NCI-H1092 (cell line): ENCODE measurements around the gene WNT16.
"Not testable (repeated sequence)": the region's sequence is repeated elsewhere in the genome, so short reads cannot be mapped to it uniquely, and the experiment has no call there.

Experiments used
- DNase-seq: peaks from one replicate; lab custom pipeline; 2025; lab: John Stamatoyannopoulos, UW

The WNT16 gene

DNA sequence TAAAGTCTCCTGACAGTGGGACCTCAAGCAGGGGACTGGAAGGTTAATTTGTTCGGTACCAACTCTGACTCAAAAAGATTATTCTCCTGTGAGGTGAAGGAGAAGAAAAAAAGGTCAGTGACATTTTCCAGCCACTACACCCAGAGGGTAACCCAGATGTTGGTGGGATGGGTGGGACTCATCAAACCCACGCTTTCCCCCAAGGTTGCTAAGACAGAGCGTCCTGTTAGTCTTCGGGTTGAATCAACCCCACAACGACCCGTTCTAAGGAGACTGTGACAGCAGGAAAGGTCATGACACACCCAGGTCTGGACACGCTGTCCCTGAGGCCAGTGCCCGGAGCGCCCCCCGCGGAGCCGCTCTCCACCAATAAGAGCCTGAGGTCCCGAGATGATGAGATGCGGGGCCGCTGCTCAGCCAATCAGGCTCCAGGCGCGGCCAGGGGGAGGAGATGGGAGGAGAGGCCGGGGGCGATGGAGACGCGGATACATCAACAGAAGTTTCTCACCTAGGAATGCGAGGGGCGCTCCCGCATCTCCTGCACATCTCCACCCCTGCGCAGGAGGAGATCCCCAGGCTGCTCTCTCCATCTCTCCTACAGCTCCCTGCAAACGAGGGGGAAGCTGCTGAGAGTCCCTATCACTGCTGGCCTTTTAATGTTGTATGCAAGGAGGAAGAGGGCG, at the start of gene WNT16:
Gene WNT16, plus strand, starts transcription at position 493 of the 683 bp plus-strand sequence. CDS start 293 bp downstream, outside the sequence.
- no peak for DNase-seq

DNA sequence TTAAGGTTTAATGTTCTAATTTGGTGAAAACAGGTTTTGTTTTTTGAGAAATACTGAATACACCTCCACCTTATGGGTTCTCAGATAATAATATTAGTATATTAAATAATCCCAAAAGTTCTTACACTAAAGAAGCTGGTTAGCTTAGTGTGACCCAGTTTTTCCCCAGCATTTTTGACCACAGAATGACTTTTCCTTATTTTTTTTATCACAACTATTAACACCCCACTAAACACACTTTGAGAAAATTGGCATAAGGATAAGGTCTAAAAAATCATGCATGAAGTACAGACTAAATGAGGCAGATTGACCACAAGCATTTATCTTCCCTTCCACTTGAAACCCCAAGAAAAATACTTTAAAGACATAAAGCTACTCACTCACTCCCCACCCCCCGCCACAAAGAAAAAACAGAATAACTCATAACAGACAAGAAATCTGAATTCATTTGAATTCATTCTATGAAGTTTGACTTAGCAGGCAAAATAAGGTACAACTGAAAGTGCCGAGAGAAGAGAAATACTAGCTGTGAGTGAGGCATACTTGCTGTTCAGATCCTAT, 49.7 kb upstream of the WNT16 start:
- DNase-seq, result no peak

- DNase-seq, result no peak
These were observed 49.0 kb upstream of the WNT16 start for GRCh38 chr7:121279822-121280221.

- DNase-seq, result no peak
These were observed 48.1 kb upstream of the WNT16 start for GRCh38 chr7:121280656-121281055.

DNA sequence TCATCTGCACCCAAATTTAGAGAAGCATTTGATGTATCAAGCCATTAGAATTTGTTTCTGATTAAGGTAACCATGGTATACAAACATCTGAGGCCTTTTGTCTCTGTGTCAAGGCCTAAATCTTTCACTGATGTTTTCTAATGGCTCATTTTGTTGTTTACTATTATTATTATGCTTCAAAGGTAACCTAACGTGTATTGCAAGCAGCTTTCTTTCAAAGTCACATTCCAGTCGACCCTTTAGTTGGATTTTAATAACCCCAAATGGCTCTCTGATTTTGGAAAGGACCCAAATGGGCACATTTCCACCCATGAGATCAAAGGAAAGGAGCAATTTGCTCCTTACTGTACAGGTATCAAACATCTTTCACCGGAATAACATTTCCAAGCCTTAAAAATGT, 46.7 kb upstream of the WNT16 start:
- DNase-seq, result peak; percentile 1

GRCh38 chr7:121285066-121285667, 43.6 kb upstream of the WNT16 start:
- no peak for DNase-seq

- DNase-seq, result no peak
These were observed 42.6 kb upstream of the WNT16 start for GRCh38 chr7:121286186-121286585.

GRCh38 chr7:121286742-121287734, 41.8 kb upstream of the WNT16 start:
- DNase-seq, result no peak

GRCh38 chr7:121288894-121289293, 39.9 kb upstream of the WNT16 start:
- no peak for DNase-seq

GRCh38 chr7:121289930-121290329, 38.9 kb upstream of the WNT16 start:
- DNase-seq, result not testable (repeated sequence)

- no peak for DNase-seq
These were observed 34.3 kb upstream of the WNT16 start for GRCh38 chr7:121294448-121294992.

- DNase-seq, result no peak
These were observed 31.0 kb upstream of the WNT16 start for GRCh38 chr7:121297843-121298242.

- DNase-seq, result no peak
These were observed 30.0 kb upstream of the WNT16 start for GRCh38 chr7:121298831-121299239.

DNA sequence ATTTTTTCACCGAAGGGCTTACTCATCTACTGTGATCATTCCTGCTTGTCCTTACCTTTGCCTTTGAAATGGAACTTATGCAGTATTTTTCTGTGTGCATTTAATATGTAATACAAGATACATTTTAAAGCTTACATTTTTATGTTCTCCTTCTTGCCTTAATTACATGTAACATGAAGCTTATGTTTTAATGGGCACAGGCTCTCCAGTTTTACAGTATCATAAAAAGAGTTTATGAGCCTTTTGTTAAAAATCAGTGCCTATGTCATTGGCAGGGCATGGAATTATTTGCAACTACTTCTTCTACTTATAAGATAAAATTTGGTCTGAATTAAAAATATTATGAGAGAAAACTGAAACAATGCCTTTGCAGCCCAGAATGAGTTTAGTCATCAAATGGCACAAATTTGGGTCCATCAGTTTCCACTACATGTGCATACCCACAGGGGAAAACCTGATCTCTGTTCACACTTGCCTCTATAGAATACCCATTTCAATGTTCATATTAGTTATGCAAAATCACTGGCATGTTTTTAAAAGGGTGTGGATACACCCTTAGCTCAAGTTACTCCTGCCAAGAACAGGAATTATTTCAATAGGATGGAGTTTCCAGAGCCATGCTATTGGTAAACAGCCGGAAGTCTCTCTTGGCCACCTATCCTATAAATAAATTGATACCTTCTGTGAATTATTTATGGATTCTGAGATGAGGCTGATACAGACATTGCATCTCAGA, 27.9 kb upstream of the WNT16 start:
- no peak for DNase-seq

GRCh38 chr7:121301446-121302213, 27.2 kb upstream of the WNT16 start:
- DNase-seq, result no peak

- no peak for DNase-seq
These were observed 26.5 kb upstream of the WNT16 start for GRCh38 chr7:121302214-121302745.

- DNase-seq, result no peak
These were observed 25.2 kb upstream of the WNT16 start for GRCh38 chr7:121303422-121304101.

DNA sequence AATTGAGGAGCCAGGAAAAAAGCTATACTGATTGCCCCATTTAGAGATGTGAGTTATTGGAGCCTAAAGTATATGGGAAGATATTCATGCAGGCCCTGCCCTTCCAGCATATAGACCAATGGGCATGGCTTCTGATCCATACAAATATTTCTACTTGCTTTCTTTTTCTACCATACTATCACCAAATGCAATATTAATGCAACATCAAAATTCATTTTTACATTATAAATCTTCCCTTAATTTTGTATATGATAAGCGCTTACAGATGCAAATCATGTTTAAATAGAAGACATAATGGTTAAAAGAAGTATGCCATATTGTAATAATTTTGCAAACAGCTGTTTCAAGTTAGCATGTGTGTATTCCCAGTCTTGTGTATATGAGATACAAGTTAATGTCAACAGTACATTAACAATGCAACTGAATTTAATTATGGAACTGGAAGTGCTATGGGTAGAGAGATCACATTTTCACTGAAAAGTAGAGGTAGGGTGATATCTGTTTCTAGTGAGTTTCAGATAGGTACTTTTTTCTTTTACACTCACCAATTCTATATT, 24.6 kb upstream of the WNT16 start:
- DNase-seq, result no peak

GRCh38 chr7:121305109-121305508, 23.7 kb upstream of the WNT16 start:
- DNase-seq, result no peak
